Measurements from ENCODE around the gene WDR11.
"Not testable (repeated sequence)": the region's sequence is repeated elsewhere in the genome, so short reads cannot be mapped to it uniquely, and the experiment has no call there.

WDR11 gene

GRCh38 chr10:120841522-120842189 is 9.5 kb upstream of the WDR11 start:
- DNase-seq: peak; percentile 29

- DNase-seq: peak; percentile 38
Observed at GRCh38 chr10:120854388-120854787, 3.2 kb downstream of the WDR11 start.

- DNase-seq: no peak
Observed at GRCh38 chr10:120861178-120861855, 10.2 kb downstream of the WDR11 start.

- no peak for DNase-seq
Observed at GRCh38 chr10:120873741-120874140, 22.6 kb downstream of the WDR11 start.

- peak; percentile 68 for DNase-seq
Observed at GRCh38 chr10:120883071-120883470, 31.9 kb downstream of the WDR11 start.

GRCh38 chr10:120887482-120887881 is 36.3 kb downstream of the WDR11 start:
- DNase-seq: no peak

GRCh38 chr10:120891365-120891764 is 40.2 kb downstream of the WDR11 start:
- DNase-seq: no peak

GRCh38 chr10:120894556-120894955 is 43.4 kb downstream of the WDR11 start:
- DNase-seq: no peak

GRCh38 chr10:120897343-120897742 is 46.2 kb downstream of the WDR11 start:
- DNase-seq: no peak

- no peak for DNase-seq
Observed at GRCh38 chr10:120905268-120905667, 54.1 kb downstream of the WDR11 start.

GRCh38 chr10:120917521-120918250 is 66.5 kb downstream of the WDR11 start:
- no peak for DNase-seq

- not testable (repeated sequence) for DNase-seq
Observed at GRCh38 chr10:120923886-120924285, 72.7 kb downstream of the WDR11 start.

- DNase-seq: no peak
Observed at GRCh38 chr10:120926611-120927010, 75.4 kb downstream of the WDR11 start.

GRCh38 chr10:120927352-120927751 is 76.2 kb downstream of the WDR11 start:
- DNase-seq: no peak

- no peak for DNase-seq
Observed at GRCh38 chr10:120929166-120929565, 78.0 kb downstream of the WDR11 start.

- no peak for DNase-seq
Observed at GRCh38 chr10:120931423-120931822, 80.3 kb downstream of the WDR11 start.

GRCh38 chr10:120931999-120932398 is 80.8 kb downstream of the WDR11 start:
- no peak for DNase-seq

- DNase-seq: no peak
Observed at GRCh38 chr10:120938822-120939221, 87.7 kb downstream of the WDR11 start.

- DNase-seq: no peak
Observed at GRCh38 chr10:120940299-120940900, 89.2 kb downstream of the WDR11 start.

- DNase-seq: no peak
Observed at GRCh38 chr10:120941501-120941900, 90.3 kb downstream of the WDR11 start.

- peak; percentile 84 for DNase-seq
Observed at GRCh38 chr10:120942806-120943413, 91.7 kb downstream of the WDR11 start.

GRCh38 chr10:120943542-120943941 is 92.4 kb downstream of the WDR11 start:
- DNase-seq: no peak

GRCh38 chr10:120944586-120945125 is 93.5 kb downstream of the WDR11 start:
- no peak for DNase-seq

Measured in suppressor macrophage treated with lipopolysaccharide for 4 hours (primary cell).